ENCODE data around the gene CA9. TPM values are rescaled to one million over a fixed set of nuclear protein-coding genes. Genes with fewer than 3 reads are reported as not detected.

Gene CA9
- 0.09 and 0.25 TPM in 2 replicates for total RNA-seq (ENCODE audit: low replicate concordance)

- Mint-ChIP-seq H3K4me3 (peak within 1 kb of the TSS; percentile 61), H3K27me3 (ENCODE audit: insufficient read depth, low read depth) (peaks cover 18% of the 10 kb centered on the region), H3K27ac (no peak within 1 kb of the TSS), H3K36me3 (no peaks in the 10 kb centered on the region), H3K9me3 (no peaks in the 10 kb centered on the region), H3K4me1 (peaks cover 4% of the 10 kb centered on the region)
- Histone ChIP-seq H3F3A (ENCODE audit: low read depth) (peaks cover 15% of the 10 kb centered on the region), H3K27ac (no peak within 1 kb of the TSS), H3K36me3 (no peaks in the 10 kb centered on the region), H3K9ac (no peak within 1 kb of the TSS), H2AFZ (replicated peaks) (no peak within 1 kb of the TSS), H3K27me3 (peaks cover 12% of the 10 kb centered on the region), H3K4me3 (no peak within 1 kb of the TSS), H3K4me2 (no peak within 1 kb of the TSS), H3K9me3 (ENCODE audit: low read depth) (no peaks in the 10 kb centered on the region), H4K20me1 (ENCODE audit: low read depth) (no peaks in the 10 kb centered on the region), H3K4me1 (peaks cover 6% of the 10 kb centered on the region), H3K79me2 (ENCODE audit: low read depth) (no peaks in the 10 kb centered on the region)
- no peak for DNase-seq (ENCODE audit: low spot score)
- TF ChIP-seq EZH2 (IDR thresholded peaks at IDR 0.05) = no peak
- TF ChIP-seq EZH2phosphoT487 (IDR thresholded peaks at IDR 0.05) = no peak
These were observed at the start of gene CA9 for GRCh38 chr9:35673132-35674024. TSS of gene CA9 (plus strand) at chr9:35673928. CDS start at chr9:35673960, 32 bp downstream.

GRCh38 chr9:35627575-35627974, 46.2 kb upstream of the CA9 start:
- Mint-ChIP-seq H3K36me3 (no peaks in the 10 kb centered on the region), H3K4me3 (no peak overlapping the region), H3K4me1 (no peaks in the 10 kb centered on the region), H3K9me3 (no peaks in the 10 kb centered on the region), H3K27ac (no peak overlapping the region), H3K27me3 (ENCODE audit: insufficient read depth, low read depth) (no peaks in the 10 kb centered on the region)
- Histone ChIP-seq H3K79me2 (ENCODE audit: low read depth) (no peaks in the 10 kb centered on the region), H3K27ac (no peak overlapping the region), H3K9ac (no peak overlapping the region), H4K20me1 (ENCODE audit: low read depth) (no peaks in the 10 kb centered on the region), H3K9me3 (ENCODE audit: low read depth) (no peaks in the 10 kb centered on the region), H3F3A (ENCODE audit: low read depth) (no peaks in the 10 kb centered on the region), H3K27me3 (no peaks in the 10 kb centered on the region), H2AFZ (replicated peaks) (no peak overlapping the region), H3K4me1 (no peaks in the 10 kb centered on the region), H3K36me3 (no peaks in the 10 kb centered on the region), H3K4me3 (no peak overlapping the region), H3K4me2 (no peak overlapping the region)
- DNase-seq (ENCODE audit: low spot score) = no peak
- TF ChIP-seq EZH2 (IDR thresholded peaks at IDR 0.05) (no peak), EZH2phosphoT487 (IDR thresholded peaks at IDR 0.05) (no peak), CTCF (IDR thresholded peaks at IDR 0.05) (no peak)

- no peaks in the 10 kb centered on the region for H3K79me2 ChIP-seq (ENCODE audit: low read depth)
- TF ChIP-seq EZH2phosphoT487 (IDR thresholded peaks at IDR 0.05) (no peak), CTCF (IDR thresholded peaks at IDR 0.05) (no peak), EZH2 (IDR thresholded peaks at IDR 0.05) (no peak)
- Mint-ChIP-seq H3K27me3 (ENCODE audit: insufficient read depth, low read depth) (no peaks in the 10 kb centered on the region), H3K27ac (no peak overlapping the region), H3K4me3 (no peak overlapping the region), H3K4me1 (no peaks in the 10 kb centered on the region), H3K9me3 (no peaks in the 10 kb centered on the region), H3K36me3 (no peaks in the 10 kb centered on the region)
- H3K9ac ChIP-seq = no peak overlapping the region
- H3K9me3 ChIP-seq (ENCODE audit: low read depth) = no peaks in the 10 kb centered on the region
- H3K4me2 ChIP-seq = no peak overlapping the region
- no peaks in the 10 kb centered on the region for H3K4me1 ChIP-seq
- no peak for DNase-seq (ENCODE audit: low spot score)
- no peaks in the 10 kb centered on the region for H3K27me3 ChIP-seq
- no peaks in the 10 kb centered on the region for H3K36me3 ChIP-seq
- no peaks in the 10 kb centered on the region for H4K20me1 ChIP-seq (ENCODE audit: low read depth)
- no peaks in the 10 kb centered on the region for H3F3A ChIP-seq (ENCODE audit: low read depth)
- H3K4me3 ChIP-seq = no peak overlapping the region
- H3K27ac ChIP-seq = no peak overlapping the region
- no peak overlapping the region for H2AFZ ChIP-seq (replicated peaks)
These were observed 45.2 kb upstream of the CA9 start for GRCh38 chr9:35628389-35628991.

Measured in neural progenitor cell (in vitro differentiated cells).